Breast epithelium (tissue), 4 donors: ENCODE measurements around the gene LY6G5B. TPM values are rescaled to one million over a fixed set of nuclear protein-coding genes. Genes with fewer than 3 reads are reported as not detected.

Source experiments
- DNase-seq, 2 donors: peaks; one replicate each; pipeline ENCODE4 v3.0.0-alpha.2; 2019; ENCODE audit warnings: low spot score in 2 of 2
- H3K27ac ChIP-seq, 2 donors: fragments of 200-600 bp; sonication (generic) in 1 of 2; one replicate each; pipeline ENCODE4 v1.5.1; 2016 to 2019; ENCODE audit warnings: mild to moderate bottlenecking in 1 of 2
- H3K27me3 ChIP-seq, 2 donors: fragments of 200-600 bp; sonication (generic) in 1 of 2; one replicate each; pipeline versions ENCODE4 v1.5.1 to v1.6.0; 2017 to 2019; ENCODE audit warnings: control low read depth in 1 of 2, mild to moderate bottlenecking in 1 of 2
- H3K36me3 ChIP-seq: fragments of 200-600 bp; one replicate; pipeline ENCODE4 v1.5.1; 2019
- H3K4me1 ChIP-seq, 2 donors: fragments of 200-600 bp; sonication (generic); one replicate each; pipeline ENCODE4 v1.5.1; 2016 to 2019; ENCODE audit warnings: control low read depth in 1 of 2
- H3K4me3 ChIP-seq, 3 donors: fragments of 200-600 bp; sonication (generic); 1 replicate in 2 of 3; 2 replicates in 1 of 3; pipeline ENCODE4 v1.5.1; 2016 to 2019; ENCODE audit warnings: mild to moderate bottlenecking in 3 of 3, moderate library complexity in 2 of 3
- H3K9me3 ChIP-seq, 2 donors: fragments of 200-600 bp; sonication (generic) in 1 of 2; one replicate each; pipeline ENCODE4 v1.5.1; 2016 to 2019; ENCODE audit warnings: control low read depth in 1 of 2
- CTCF ChIP-seq, 3 donors: fragments of 450-650 bp; IDR thresholded peaks; one replicate each; pipeline ENCODE4 v1.5.1; 2016 to 2017; ENCODE audit warnings: antibody characterized with exemption in 3 of 3, mild to moderate bottlenecking in 3 of 3, moderate library complexity in 3 of 3
- POLR2A ChIP-seq: fragments of 450-650 bp; IDR thresholded peaks from one replicate; pipeline ENCODE4 v1.6.1; 2016; ENCODE audit warnings: antibody characterized with exemption, mild to moderate bottlenecking, moderate library complexity
- POLR2AphosphoS5 ChIP-seq, 3 donors: sonication (generic); formaldehyde crosslinking; IDR thresholded peaks; one replicate each; pipeline ENCODE4 v1.6.1; 2017; ENCODE audit warnings: antibody characterized with exemption in 3 of 3
- intact Hi-C: fragments of 100-400 bp; cut with DNase I; formaldehyde crosslinking; loops from one replicate; pipeline ENCODE4 v1.15.1; 2023; ENCODE audit warnings: low total_unique reads
- total RNA-seq, 3 donors: library from RNA; depleted of rRNA; stranded (reverse); fragments of >200 nt; gene quantifications; one replicate each; pipeline ENCODE4 v1.1.0, GENCODE V29; 2016

The LY6G5B gene
- total RNA-seq, 3 donors from 2014 or later, result 6.2 to 12.7 (median 8.5) TPM

GRCh38 chr6:31622684-31623091 is 47.1 kb upstream of the LY6G5B start:
- peak; percentile 74 to 76 for DNase-seq
- Histone ChIP-seq H3K36me3 (peaks cover 22% of the 10 kb centered on the region), H3K27ac (peak overlapping the region; percentile 99), H3K4me1 (peaks cover 8 to 10% of the 10 kb centered on the region in 2 donors), H3K9me3 (no peaks in the 10 kb centered on the region), H3K27me3 (no peaks in the 10 kb centered on the region), H3K4me3 (peak overlapping the region in 2 of 3 donors; percentile 79 to 93)
- TF ChIP-seq CTCF (IDR thresholded peaks at IDR 0.05), result no peak
- TF ChIP-seq POLR2AphosphoS5 (IDR thresholded peaks at IDR 0.05), result peak in 1 of 3 donors; percentile 23
- intact Hi-C loops, result no loop called here

DNA sequence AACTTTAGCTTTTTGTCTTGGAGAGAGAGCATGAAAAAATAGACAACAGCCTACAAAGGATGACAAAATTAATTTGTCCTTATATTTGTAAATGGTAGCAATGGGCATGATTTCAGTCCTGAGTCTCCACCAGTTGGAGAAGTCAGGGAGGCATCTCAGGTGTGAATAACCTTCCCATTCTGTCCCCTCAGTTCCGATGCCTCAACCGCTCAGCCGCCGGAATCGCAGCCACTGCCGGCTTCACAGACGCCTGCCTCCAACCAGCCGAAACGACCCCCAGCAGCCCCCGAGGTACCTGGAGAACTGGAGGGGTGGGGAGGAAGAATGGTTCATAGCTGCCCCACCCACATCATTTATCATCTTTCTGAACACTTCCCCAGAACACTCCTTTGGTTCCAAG is 45.7 kb upstream of the LY6G5B start:
- Histone ChIP-seq H3K4me3 (no peak overlapping the region), H3K9me3 (no peaks in the 10 kb centered on the region), H3K27ac (no peak overlapping the region), H3K27me3 (no peaks in the 10 kb centered on the region), H3K4me1 (peaks cover 8 to 10% of the 10 kb centered on the region in 2 donors), H3K36me3 (peaks cover 30% of the 10 kb centered on the region)
- intact Hi-C loops, result no loop called here
- DNase-seq, result no peak
- TF ChIP-seq CTCF (IDR thresholded peaks at IDR 0.05), result no peak
- no peak for TF ChIP-seq POLR2A
- TF ChIP-seq POLR2AphosphoS5 (IDR thresholded peaks at IDR 0.05), result no peak

- Histone ChIP-seq H3K9me3 (no peaks in the 10 kb centered on the region), H3K4me3 (no peak overlapping the region), H3K27ac (no peak overlapping the region), H3K36me3 (peaks cover 38% of the 10 kb centered on the region), H3K27me3 (no peaks in the 10 kb centered on the region), H3K4me1 (peaks cover 6% of the 10 kb centered on the region in 2 donors)
- no peak for TF ChIP-seq POLR2A
- TF ChIP-seq POLR2AphosphoS5 (IDR thresholded peaks at IDR 0.05), result no peak
- TF ChIP-seq CTCF (IDR thresholded peaks at IDR 0.05), result no peak
- intact Hi-C loops, result no loop called here
- no peak for DNase-seq
Measured at GRCh38 chr6:31626952-31627351, 42.8 kb upstream of the LY6G5B start.

DNA sequence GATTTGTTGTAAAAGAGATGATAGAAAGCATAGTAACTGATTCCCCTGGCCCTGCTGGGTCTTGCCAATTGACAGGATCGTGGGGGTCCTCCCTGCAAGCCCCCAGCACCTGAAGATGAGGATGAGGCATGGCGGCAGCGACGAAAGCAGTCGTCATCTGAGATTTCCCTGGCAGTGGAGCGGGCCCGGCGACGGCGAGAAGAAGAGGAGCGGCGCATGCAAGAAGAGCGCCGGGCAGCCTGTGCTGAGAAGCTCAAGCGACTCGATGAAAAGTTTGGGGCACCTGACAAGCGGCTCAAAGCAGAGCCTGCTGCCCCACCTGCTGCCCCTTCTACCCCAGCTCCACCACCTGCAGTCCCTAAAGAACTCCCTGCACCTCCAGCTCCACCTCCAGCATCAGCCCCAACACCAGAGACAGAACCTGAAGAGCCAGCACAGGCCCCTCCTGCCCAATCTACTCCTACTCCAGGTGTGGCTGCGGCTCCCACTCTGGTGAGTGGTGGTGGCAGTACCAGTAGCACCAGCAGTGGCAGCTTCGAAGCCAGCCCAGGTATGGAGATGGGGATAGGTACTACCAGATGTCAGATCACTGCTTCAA is 42.0 kb upstream of the LY6G5B start:
- Histone ChIP-seq H3K27ac (no peak overlapping the region), H3K4me1 (peaks cover 0 to 4% of the 10 kb centered on the region in 2 donors), H3K27me3 (no peaks in the 10 kb centered on the region), H3K4me3 (no peak overlapping the region), H3K36me3 (peaks cover 38% of the 10 kb centered on the region), H3K9me3 (no peaks in the 10 kb centered on the region)
- DNase-seq, result no peak
- TF ChIP-seq POLR2A (no peak), CTCF (IDR thresholded peaks at IDR 0.05) (no peak), POLR2AphosphoS5 (IDR thresholded peaks at IDR 0.05) (no peak)
- intact Hi-C loops, result no loop called here

GRCh38 chr6:31629014-31629413 is 40.8 kb upstream of the LY6G5B start:
- H3K4me3 ChIP-seq, result no peak overlapping the region
- peaks cover 38% of the 10 kb centered on the region for H3K36me3 ChIP-seq
- H3K4me1 ChIP-seq, result no peaks in the 10 kb centered on the region
- H3K27ac ChIP-seq, result no peak overlapping the region
- no peak for DNase-seq
- H3K27me3 ChIP-seq, result no peaks in the 10 kb centered on the region
- no peaks in the 10 kb centered on the region for H3K9me3 ChIP-seq
- TF ChIP-seq POLR2AphosphoS5 (IDR thresholded peaks at IDR 0.05), result no peak
- TF ChIP-seq CTCF (IDR thresholded peaks at IDR 0.05), result no peak
- intact Hi-C loops, result no loop called here
